ENCODE data around the gene DACH1. TPM values are rescaled to one million over a fixed set of nuclear protein-coding genes. Genes with fewer than 3 reads are reported as not detected.

DACH1 gene
- total RNA-seq, 1 donor from 2014 or later, result not detected

GRCh38 chr13:71714802-71715375 lies 152.1 kb downstream of the DACH1 start:
- intact Hi-C loops (cut with micrococcal nuclease), result no loop called here

- intact Hi-C loops (cut with micrococcal nuclease), result no loop called here
These were observed 153.9 kb downstream of the DACH1 start for GRCh38 chr13:71712988-71713653.

- intact Hi-C loops (cut with micrococcal nuclease), result no loop called here
These were observed 162.3 kb downstream of the DACH1 start for GRCh38 chr13:71704656-71705055.

- intact Hi-C loops (cut with micrococcal nuclease), result no loop called here
These were observed 163.9 kb downstream of the DACH1 start for GRCh38 chr13:71703138-71703537.

- intact Hi-C loops (cut with micrococcal nuclease), result no loop called here
These were observed 164.8 kb downstream of the DACH1 start for GRCh38 chr13:71702253-71702652.

- intact Hi-C loops (cut with micrococcal nuclease), result no loop called here
These were observed 165.3 kb downstream of the DACH1 start for GRCh38 chr13:71701741-71702140.

- intact Hi-C loops (cut with micrococcal nuclease), result no loop called here
These were observed 167.7 kb downstream of the DACH1 start for GRCh38 chr13:71699342-71699741.

- intact Hi-C loops (cut with micrococcal nuclease), result no loop called here
These were observed 171.3 kb downstream of the DACH1 start for GRCh38 chr13:71695662-71696061.

- intact Hi-C loops (cut with micrococcal nuclease), result no loop called here
These were observed 181.9 kb downstream of the DACH1 start for GRCh38 chr13:71685072-71685471.

GRCh38 chr13:71681901-71682613 lies 184.9 kb downstream of the DACH1 start:
- intact Hi-C loops (cut with micrococcal nuclease), result no loop called here

GRCh38 chr13:71677124-71677523 lies 189.9 kb downstream of the DACH1 start:
- intact Hi-C loops (cut with micrococcal nuclease), result no loop called here

GRCh38 chr13:71672512-71672911 lies 194.5 kb downstream of the DACH1 start:
- intact Hi-C loops (cut with micrococcal nuclease), result no loop called here

- intact Hi-C loops (cut with micrococcal nuclease), result no loop called here
These were observed 203.6 kb downstream of the DACH1 start for GRCh38 chr13:71663431-71663830.

- intact Hi-C loops (cut with micrococcal nuclease), result no loop called here
These were observed 205.1 kb downstream of the DACH1 start for GRCh38 chr13:71661921-71662320.

GRCh38 chr13:71659404-71659803 lies 207.6 kb downstream of the DACH1 start:
- intact Hi-C loops (cut with micrococcal nuclease), result no loop called here

GRCh38 chr13:71645467-71645866 lies 221.5 kb downstream of the DACH1 start:
- intact Hi-C loops (cut with micrococcal nuclease), result no loop called here

- intact Hi-C loops (cut with micrococcal nuclease), result no loop called here
These were observed 222.4 kb downstream of the DACH1 start for GRCh38 chr13:71644579-71644978.

GRCh38 chr13:71643448-71643860 lies 223.6 kb downstream of the DACH1 start:
- intact Hi-C loops (cut with micrococcal nuclease), result no loop called here

GRCh38 chr13:71638751-71639150 lies 228.3 kb downstream of the DACH1 start:
- intact Hi-C loops (cut with micrococcal nuclease), result no loop called here

- intact Hi-C loops (cut with micrococcal nuclease), result no loop called here
These were observed 232.2 kb downstream of the DACH1 start for GRCh38 chr13:71634602-71635443.

GRCh38 chr13:71634182-71634581 lies 232.8 kb downstream of the DACH1 start:
- intact Hi-C loops (cut with micrococcal nuclease), result no loop called here

- intact Hi-C loops (cut with micrococcal nuclease), result no loop called here
These were observed 234.3 kb downstream of the DACH1 start for GRCh38 chr13:71632721-71633120.

All from T-helper 2 cell treated with Interferon-gamma antibody and Interleukin-4, amounts not matched to agents 100 ng/mL and 5 ng/mL, for 36 hours (primary cell).